Endothelial cell of umbilical vein (primary cell): Measurements from ENCODE around the gene ANKLE2. TPM values are rescaled to one million over a fixed set of nuclear protein-coding genes. Genes with fewer than 3 reads are reported as not detected.

ENCODE experiments used
- BruUV-seq: library from RNA; stranded (reverse); fragments of 400-500 nt; replicated peaks from 2 replicates; lab custom pipeline; 2021; lab: Mats Ljungman, UMichigan
- CTCF ChIA-PET: fragments of 300-600, 350-600 bp; sonication (Branson Sonifier 250); formaldehyde crosslinking; loops from one replicate; lab custom pipeline; 2021; ENCODE audit warnings: antibody characterized with exemption, inconsistent platforms; lab: Charles Lee
- POLR2A ChIA-PET: fragments of 300-600, 350-600 bp; sonication (Branson Sonifier 250); formaldehyde crosslinking; loops from one replicate; lab custom pipeline; 2021; ENCODE audit warnings: antibody characterized with exemption, inconsistent platforms; lab: Charles Lee
- DNase-seq: peaks from one replicate; pipeline ENCODE4 v3.0.0-alpha.2; 2011; ENCODE audit warnings: low read depth, low spot score
- FAIRE-seq: peaks from 2 replicates; lab custom pipeline; 2011; peaks lifted over from hg19 to GRCh38; lab: Jason Lieb, UNC
- H2AFZ ChIP-seq: 2 replicates; pipeline ENCODE4 v1.6.0; 2012; ENCODE audit warnings: low read depth, low read length, control low read depth, inconsistent platforms
- H3K27ac ChIP-seq: 2 replicates; pipeline ENCODE4 v1.5.1; 2011; ENCODE audit warnings: low read depth, mild to moderate bottlenecking, control low read depth, low read length, moderate library complexity; ENCODE audit not compliant: insufficient read depth
- H3K27me3 ChIP-seq, 2 experiments: 2 replicates each; pipeline versions ENCODE4 v1.6.0 to v1.6.1; 2011; ENCODE audit warnings: low read length in 2 of 2, mixed read lengths in 1 of 2; ENCODE audit not compliant: control insufficient read depth in 2 of 2, insufficient read depth in 2 of 2
- H3K36me3 ChIP-seq, 2 experiments: 2 replicates in 1 of 2; 3 replicates in 1 of 2; pipeline ENCODE4 v1.5.1; 2011; ENCODE audit warnings: low read length in 2 of 2, mild to moderate bottlenecking in 1 of 2, moderate library complexity in 1 of 2; ENCODE audit not compliant: control insufficient read depth in 2 of 2, insufficient read depth in 2 of 2; ENCODE audit errors: extremely low read depth in 1 of 2
- H3K4me1 ChIP-seq: 3 replicates; pipeline ENCODE4 v1.5.1; 2011; ENCODE audit warnings: mild to moderate bottlenecking, low read length; ENCODE audit not compliant: control insufficient read depth, insufficient read depth; ENCODE audit errors: extremely low read depth
- H3K4me2 ChIP-seq: 2 replicates; pipeline ENCODE4 v1.6.1; 2011; ENCODE audit warnings: low read length, control low read depth, mixed read lengths; ENCODE audit not compliant: insufficient read depth
- H3K4me3 ChIP-seq, 3 experiments: fragments of 200-600 bp in 1 of 3; sonication (generic), shearing (Covaris generic) in 1 of 3; replicated peaks in 1 of 3; 2 replicates each; pipeline ENCODE4 v1.5.1; 2011 to 2016; ENCODE audit warnings: control low read depth in 3 of 3, low read length in 3 of 3, mild to moderate bottlenecking in 2 of 3, inconsistent platforms in 1 of 3, low read depth in 1 of 3, moderate library complexity in 1 of 3; ENCODE audit not compliant: insufficient read depth in 1 of 3
- H3K79me2 ChIP-seq: 2 replicates; pipeline ENCODE4 v1.6.0; 2012; ENCODE audit warnings: low read length, inconsistent platforms; ENCODE audit not compliant: control insufficient read depth, insufficient read depth
- H3K9ac ChIP-seq: replicated peaks from 2 replicates; pipeline ENCODE3; 2011; ENCODE audit warnings: low read length, control low read depth; ENCODE audit not compliant: insufficient read depth; ENCODE audit errors: extremely low read depth
- H3K9me1 ChIP-seq: replicated peaks from 3 replicates; pipeline ENCODE4 v1.6.0; 2011; ENCODE audit warnings: mild to moderate bottlenecking, low read length; ENCODE audit not compliant: control insufficient read depth, insufficient read depth; ENCODE audit errors: extremely low read depth
- H3K9me3 ChIP-seq: replicated peaks from 2 replicates; pipeline ENCODE4 v1.5.1; 2012; ENCODE audit warnings: low read length, inconsistent platforms; ENCODE audit not compliant: control insufficient read depth, insufficient read depth
- H4K20me1 ChIP-seq: replicated peaks from 2 replicates; pipeline ENCODE3; 2011; ENCODE audit warnings: mild to moderate bottlenecking, low read length; ENCODE audit not compliant: control insufficient read depth, insufficient read depth; ENCODE audit errors: extremely low read depth
- EZH2 ChIP-seq: IDR thresholded peaks from 2 replicates; pipeline ENCODE4 v1.6.1; 2012; ENCODE audit warnings: borderline replicate concordance, low read depth, mild to moderate bottlenecking, moderate library complexity, low read length, inconsistent platforms; ENCODE audit not compliant: severe bottlenecking
- FOS ChIP-seq: IDR thresholded peaks from 2 replicates; pipeline ENCODE4 v1.6.1; 2011; ENCODE audit warnings: mild to moderate bottlenecking, low read length, moderate library complexity, borderline replicate concordance; ENCODE audit not compliant: insufficient read depth
- GATA2 ChIP-seq: IDR thresholded peaks from 2 replicates; pipeline ENCODE4 v1.7.0; 2011; ENCODE audit warnings: low read depth, mild to moderate bottlenecking, moderate library complexity, mixed read lengths, low read length; ENCODE audit not compliant: insufficient read length, insufficient read depth
- JUN ChIP-seq: IDR thresholded peaks from 2 replicates; pipeline ENCODE4 v1.6.1; 2011; ENCODE audit warnings: borderline replicate concordance, low read depth; ENCODE audit not compliant: insufficient read length, insufficient read depth
- MYC ChIP-seq: IDR thresholded peaks from one replicate; pipeline ENCODE4 v1.6.1; 2011; ENCODE audit warnings: mild to moderate bottlenecking, low read depth, low read length
- POLR2A ChIP-seq: IDR thresholded peaks from 2 replicates; pipeline ENCODE4 v1.6.1; 2012; ENCODE audit warnings: low read depth, mild to moderate bottlenecking, control low read depth, low read length
- POLR2AphosphoS5 ChIP-seq: IDR thresholded peaks from 2 replicates; pipeline ENCODE4 v1.6.1; 2012; ENCODE audit warnings: low read depth, mild to moderate bottlenecking, control low read depth, low read length, moderate library complexity; ENCODE audit not compliant: insufficient read depth
- dilution Hi-C: fragments of 300-500 bp; cut with MboI; formaldehyde crosslinking; loops from one replicate; pipeline ENCODE4 v1.15.0; 2019; ENCODE audit warnings: low sequenced_read_pairs; ENCODE audit not compliant: extremely low pct_ligation_motif_present
- intact Hi-C: fragments of 100-400 bp; cut with micrococcal nuclease; formaldehyde crosslinking; loops from one replicate; pipeline ENCODE4 v1.10.0; 2022
- polyA plus RNA-seq, 4 experiments: library from polyadenylated mRNA; depleted of rRNA in 3 of 4; stranded (reverse) in 3 of 4; unstranded in 1 of 4; fragments of >200 nt; gene quantifications; 2 replicates each; pipeline versions ENCODE4 v1.2.1 to v1.2.3, GENCODE V29; 2011 to 2012; ENCODE audit warnings: missing spikeins in 1 of 4
- total RNA-seq: library from RNA; stranded (reverse); gene quantifications from 2 replicates; pipeline ENCODE4 v1.2.3, GENCODE V29; 2021
- TF ChIP-seq, protein P1 (sequence below): IDR thresholded peaks from 2 replicates; pipeline ENCODE4 v1.6.1; 2011; ENCODE audit not compliant: insufficient read depth, insufficient read length
- TF ChIP-seq, protein P2 (sequence below), 2 donors: IDR thresholded peaks; 1 replicate in 1 of 2; 2 replicates in 1 of 2; pipeline ENCODE4 v1.5.1; 2011; ENCODE audit warnings: low read length in 2 of 2, mild to moderate bottlenecking in 2 of 2, moderate library complexity in 2 of 2, control low read depth in 1 of 2, inconsistent platforms in 1 of 2, low read depth in 1 of 2; ENCODE audit not compliant: insufficient read depth in 1 of 2; ENCODE audit errors: extremely low read depth in 1 of 2

ANKLE2 gene
- total and polyA plus RNA-seq, 2 donors (not counting 3 experiments of a cell fraction or from before 2014, with no cell fraction given) = 75.8 to 112 TPM

DNA sequence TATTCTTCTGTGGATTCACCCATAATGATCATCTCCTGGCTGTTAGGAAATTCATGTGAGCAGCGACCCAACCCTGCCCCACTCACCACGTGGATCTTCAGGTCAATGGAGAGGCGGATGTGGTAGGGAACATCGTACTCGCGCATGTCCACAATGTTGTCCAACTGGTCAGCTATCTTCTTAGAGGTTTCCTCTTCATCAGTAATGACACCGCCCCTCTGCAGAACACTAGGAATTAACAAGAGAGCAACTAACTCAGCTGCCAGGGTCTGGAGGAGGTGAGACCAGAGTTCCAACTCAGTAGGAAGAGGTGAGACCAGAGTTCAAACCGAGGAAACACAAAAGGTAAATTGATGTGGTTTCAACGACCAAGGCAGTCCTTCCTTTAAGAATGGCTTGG lies 84.1 kb downstream of the ANKLE2 start:
- TF ChIP-seq JUN (no peak), POLR2AphosphoS5 (no peak), EZH2 (no peak), POLR2A (no peak)
- DNase-seq (no peak), FAIRE-seq (no peak)
- Histone ChIP-seq H2AFZ (no peak overlapping the region), H3K27me3 (no peaks in the 10 kb centered on the region), H3K9me1 (no peaks in the 10 kb centered on the region), H3K27ac (no peak overlapping the region), H3K4me3 (no peak overlapping the region), H3K9ac (no peak overlapping the region), H3K4me1 (no peaks in the 10 kb centered on the region), H4K20me1 (no peaks in the 10 kb centered on the region), H3K36me3 (peaks cover 0 to 19% of the 10 kb centered on the region in 2 experiments), H3K9me3 (no peaks in the 10 kb centered on the region), H3K4me2 (no peak overlapping the region), H3K79me2 (peaks cover 19% of the 10 kb centered on the region)
- POLR2A ChIA-PET = no interaction called here
- intact Hi-C loops = no loop called here
- CTCF ChIA-PET = no interaction called here
- BruUV-seq = no TSS peak
- dilution Hi-C loops = no loop called here

GRCh38 chr12:132675757-132676432 lies 85.7 kb downstream of the ANKLE2 start:
- Histone ChIP-seq H2AFZ (no peak overlapping the region), H3K36me3 (peaks cover 0 to 25% of the 10 kb centered on the region in 2 experiments), H3K4me1 (no peaks in the 10 kb centered on the region), H3K79me2 (peaks cover 10% of the 10 kb centered on the region), H4K20me1 (no peaks in the 10 kb centered on the region), H3K9me1 (no peaks in the 10 kb centered on the region), H3K27ac (no peak overlapping the region), H3K4me2 (no peak overlapping the region), H3K27me3 (no peaks in the 10 kb centered on the region), H3K9me3 (no peaks in the 10 kb centered on the region), H3K4me3 (no peak overlapping the region), H3K9ac (no peak overlapping the region)
- intact Hi-C loops = no loop called here
- POLR2A ChIA-PET = no interaction called here
- DNase-seq = no peak
- dilution Hi-C loops = no loop called here
- no TSS peak for BruUV-seq
- CTCF ChIA-PET = interaction anchor here (1.4 kb wide), 1 partner anchor 37 kb away, joined by 3 read pairs; no protein-coding TSS in a partner anchor
- no peak for FAIRE-seq
- TF ChIP-seq, protein P1, sequence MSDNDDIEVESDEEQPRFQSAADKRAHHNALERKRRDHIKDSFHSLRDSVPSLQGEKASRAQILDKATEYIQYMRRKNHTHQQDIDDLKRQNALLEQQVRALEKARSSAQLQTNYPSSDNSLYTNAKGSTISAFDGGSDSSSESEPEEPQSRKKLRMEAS = no peak
- TF ChIP-seq FOS (no peak), EZH2 (no peak), MYC (no peak), JUN (no peak), POLR2A (no peak), GATA2 (no peak), POLR2AphosphoS5 (no peak)
- TF ChIP-seq, protein P2, sequence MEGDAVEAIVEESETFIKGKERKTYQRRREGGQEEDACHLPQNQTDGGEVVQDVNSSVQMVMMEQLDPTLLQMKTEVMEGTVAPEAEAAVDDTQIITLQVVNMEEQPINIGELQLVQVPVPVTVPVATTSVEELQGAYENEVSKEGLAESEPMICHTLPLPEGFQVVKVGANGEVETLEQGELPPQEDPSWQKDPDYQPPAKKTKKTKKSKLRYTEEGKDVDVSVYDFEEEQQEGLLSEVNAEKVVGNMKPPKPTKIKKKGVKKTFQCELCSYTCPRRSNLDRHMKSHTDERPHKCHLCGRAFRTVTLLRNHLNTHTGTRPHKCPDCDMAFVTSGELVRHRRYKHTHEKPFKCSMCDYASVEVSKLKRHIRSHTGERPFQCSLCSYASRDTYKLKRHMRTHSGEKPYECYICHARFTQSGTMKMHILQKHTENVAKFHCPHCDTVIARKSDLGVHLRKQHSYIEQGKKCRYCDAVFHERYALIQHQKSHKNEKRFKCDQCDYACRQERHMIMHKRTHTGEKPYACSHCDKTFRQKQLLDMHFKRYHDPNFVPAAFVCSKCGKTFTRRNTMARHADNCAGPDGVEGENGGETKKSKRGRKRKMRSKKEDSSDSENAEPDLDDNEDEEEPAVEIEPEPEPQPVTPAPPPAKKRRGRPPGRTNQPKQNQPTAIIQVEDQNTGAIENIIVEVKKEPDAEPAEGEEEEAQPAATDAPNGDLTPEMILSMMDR (IDR thresholded peaks at IDR 0.05; ENCODE audit: extremely low read depth in 1 of 2, insufficient read depth in 1 of 2, low read depth in 1 of 2, low read length in 2 of 2) = no peak
